Endothelial cell of umbilical vein (primary cell): ENCODE data around the gene SUGP1. TPM values are rescaled to one million over a fixed set of nuclear protein-coding genes. Genes with fewer than 3 reads are reported as not detected.

Experiments used
- BruUV-seq: library from RNA; stranded (reverse); fragments of 400-500 nt; replicated peaks from 2 replicates; lab custom pipeline; 2021; lab: Mats Ljungman, UMichigan
- CTCF ChIA-PET: fragments of 300-600, 350-600 bp; sonication (Branson Sonifier 250); formaldehyde crosslinking; loops from one replicate; lab custom pipeline; 2021; ENCODE audit warnings: antibody characterized with exemption, inconsistent platforms; lab: Charles Lee
- POLR2A ChIA-PET: fragments of 300-600, 350-600 bp; sonication (Branson Sonifier 250); formaldehyde crosslinking; loops from one replicate; lab custom pipeline; 2021; ENCODE audit warnings: antibody characterized with exemption, inconsistent platforms; lab: Charles Lee
- DNase-seq: peaks from one replicate; pipeline ENCODE4 v3.0.0-alpha.2; 2011; ENCODE audit warnings: low read depth, low spot score
- FAIRE-seq: peaks from 2 replicates; lab custom pipeline; 2011; peaks lifted over from hg19 to GRCh38; lab: Jason Lieb, UNC
- H2AFZ ChIP-seq: 2 replicates; pipeline ENCODE4 v1.6.0; 2012; ENCODE audit warnings: low read depth, low read length, control low read depth, inconsistent platforms
- H3K27ac ChIP-seq: 2 replicates; pipeline ENCODE4 v1.5.1; 2011; ENCODE audit warnings: low read depth, mild to moderate bottlenecking, control low read depth, low read length, moderate library complexity; ENCODE audit not compliant: insufficient read depth
- H3K27me3 ChIP-seq, 2 experiments: 2 replicates each; pipeline versions ENCODE4 v1.6.0 to v1.6.1; 2011; ENCODE audit warnings: low read length in 2 of 2, mixed read lengths in 1 of 2; ENCODE audit not compliant: control insufficient read depth in 2 of 2, insufficient read depth in 2 of 2
- H3K36me3 ChIP-seq, 2 experiments: 2 replicates in 1 of 2; 3 replicates in 1 of 2; pipeline ENCODE4 v1.5.1; 2011; ENCODE audit warnings: low read length in 2 of 2, mild to moderate bottlenecking in 1 of 2, moderate library complexity in 1 of 2; ENCODE audit not compliant: control insufficient read depth in 2 of 2, insufficient read depth in 2 of 2; ENCODE audit errors: extremely low read depth in 1 of 2
- H3K4me1 ChIP-seq: 3 replicates; pipeline ENCODE4 v1.5.1; 2011; ENCODE audit warnings: mild to moderate bottlenecking, low read length; ENCODE audit not compliant: control insufficient read depth, insufficient read depth; ENCODE audit errors: extremely low read depth
- H3K4me2 ChIP-seq: 2 replicates; pipeline ENCODE4 v1.6.1; 2011; ENCODE audit warnings: low read length, control low read depth, mixed read lengths; ENCODE audit not compliant: insufficient read depth
- H3K4me3 ChIP-seq, 3 experiments: fragments of 200-600 bp in 1 of 3; sonication (generic), shearing (Covaris generic) in 1 of 3; replicated peaks in 1 of 3; 2 replicates each; pipeline ENCODE4 v1.5.1; 2011 to 2016; ENCODE audit warnings: control low read depth in 3 of 3, low read length in 3 of 3, mild to moderate bottlenecking in 2 of 3, inconsistent platforms in 1 of 3, low read depth in 1 of 3, moderate library complexity in 1 of 3; ENCODE audit not compliant: insufficient read depth in 1 of 3
- H3K79me2 ChIP-seq: 2 replicates; pipeline ENCODE4 v1.6.0; 2012; ENCODE audit warnings: low read length, inconsistent platforms; ENCODE audit not compliant: control insufficient read depth, insufficient read depth
- H3K9ac ChIP-seq: replicated peaks from 2 replicates; pipeline ENCODE3; 2011; ENCODE audit warnings: low read length, control low read depth; ENCODE audit not compliant: insufficient read depth; ENCODE audit errors: extremely low read depth
- H3K9me1 ChIP-seq: replicated peaks from 3 replicates; pipeline ENCODE4 v1.6.0; 2011; ENCODE audit warnings: mild to moderate bottlenecking, low read length; ENCODE audit not compliant: control insufficient read depth, insufficient read depth; ENCODE audit errors: extremely low read depth
- H3K9me3 ChIP-seq: replicated peaks from 2 replicates; pipeline ENCODE4 v1.5.1; 2012; ENCODE audit warnings: low read length, inconsistent platforms; ENCODE audit not compliant: control insufficient read depth, insufficient read depth
- H4K20me1 ChIP-seq: replicated peaks from 2 replicates; pipeline ENCODE3; 2011; ENCODE audit warnings: mild to moderate bottlenecking, low read length; ENCODE audit not compliant: control insufficient read depth, insufficient read depth; ENCODE audit errors: extremely low read depth
- EZH2 ChIP-seq: IDR thresholded peaks from 2 replicates; pipeline ENCODE4 v1.6.1; 2012; ENCODE audit warnings: borderline replicate concordance, low read depth, mild to moderate bottlenecking, moderate library complexity, low read length, inconsistent platforms; ENCODE audit not compliant: severe bottlenecking
- FOS ChIP-seq: IDR thresholded peaks from 2 replicates; pipeline ENCODE4 v1.6.1; 2011; ENCODE audit warnings: mild to moderate bottlenecking, low read length, moderate library complexity, borderline replicate concordance; ENCODE audit not compliant: insufficient read depth
- GATA2 ChIP-seq: IDR thresholded peaks from 2 replicates; pipeline ENCODE4 v1.7.0; 2011; ENCODE audit warnings: low read depth, mild to moderate bottlenecking, moderate library complexity, mixed read lengths, low read length; ENCODE audit not compliant: insufficient read length, insufficient read depth
- JUN ChIP-seq: IDR thresholded peaks from 2 replicates; pipeline ENCODE4 v1.6.1; 2011; ENCODE audit warnings: borderline replicate concordance, low read depth; ENCODE audit not compliant: insufficient read length, insufficient read depth
- MYC ChIP-seq: IDR thresholded peaks from one replicate; pipeline ENCODE4 v1.6.1; 2011; ENCODE audit warnings: mild to moderate bottlenecking, low read depth, low read length
- POLR2A ChIP-seq: IDR thresholded peaks from 2 replicates; pipeline ENCODE4 v1.6.1; 2012; ENCODE audit warnings: low read depth, mild to moderate bottlenecking, control low read depth, low read length
- POLR2AphosphoS5 ChIP-seq: IDR thresholded peaks from 2 replicates; pipeline ENCODE4 v1.6.1; 2012; ENCODE audit warnings: low read depth, mild to moderate bottlenecking, control low read depth, low read length, moderate library complexity; ENCODE audit not compliant: insufficient read depth
- dilution Hi-C: fragments of 300-500 bp; cut with MboI; formaldehyde crosslinking; loops from one replicate; pipeline ENCODE4 v1.15.0; 2019; ENCODE audit warnings: low sequenced_read_pairs; ENCODE audit not compliant: extremely low pct_ligation_motif_present
- intact Hi-C: fragments of 100-400 bp; cut with micrococcal nuclease; formaldehyde crosslinking; loops from one replicate; pipeline ENCODE4 v1.10.0; 2022
- polyA plus RNA-seq, 4 experiments: library from polyadenylated mRNA; depleted of rRNA in 3 of 4; stranded (reverse) in 3 of 4; unstranded in 1 of 4; fragments of >200 nt; gene quantifications; 2 replicates each; pipeline versions ENCODE4 v1.2.1 to v1.2.3, GENCODE V29; 2011 to 2012; ENCODE audit warnings: missing spikeins in 1 of 4
- total RNA-seq: library from RNA; stranded (reverse); gene quantifications from 2 replicates; pipeline ENCODE4 v1.2.3, GENCODE V29; 2021
- TF ChIP-seq, protein P1 (sequence below), 2 donors: IDR thresholded peaks; 1 replicate in 1 of 2; 2 replicates in 1 of 2; pipeline ENCODE4 v1.5.1; 2011; ENCODE audit warnings: low read length in 2 of 2, mild to moderate bottlenecking in 2 of 2, moderate library complexity in 2 of 2, control low read depth in 1 of 2, inconsistent platforms in 1 of 2, low read depth in 1 of 2; ENCODE audit not compliant: insufficient read depth in 1 of 2; ENCODE audit errors: extremely low read depth in 1 of 2
- TF ChIP-seq, protein P2 (sequence below): IDR thresholded peaks from 2 replicates; pipeline ENCODE4 v1.6.1; 2011; ENCODE audit not compliant: insufficient read depth, insufficient read length

Gene SUGP1
- total and polyA plus RNA-seq, 2 donors (not counting 3 experiments of a cell fraction or from before 2014, with no cell fraction given): 41.0 to 64.7 TPM

DNA sequence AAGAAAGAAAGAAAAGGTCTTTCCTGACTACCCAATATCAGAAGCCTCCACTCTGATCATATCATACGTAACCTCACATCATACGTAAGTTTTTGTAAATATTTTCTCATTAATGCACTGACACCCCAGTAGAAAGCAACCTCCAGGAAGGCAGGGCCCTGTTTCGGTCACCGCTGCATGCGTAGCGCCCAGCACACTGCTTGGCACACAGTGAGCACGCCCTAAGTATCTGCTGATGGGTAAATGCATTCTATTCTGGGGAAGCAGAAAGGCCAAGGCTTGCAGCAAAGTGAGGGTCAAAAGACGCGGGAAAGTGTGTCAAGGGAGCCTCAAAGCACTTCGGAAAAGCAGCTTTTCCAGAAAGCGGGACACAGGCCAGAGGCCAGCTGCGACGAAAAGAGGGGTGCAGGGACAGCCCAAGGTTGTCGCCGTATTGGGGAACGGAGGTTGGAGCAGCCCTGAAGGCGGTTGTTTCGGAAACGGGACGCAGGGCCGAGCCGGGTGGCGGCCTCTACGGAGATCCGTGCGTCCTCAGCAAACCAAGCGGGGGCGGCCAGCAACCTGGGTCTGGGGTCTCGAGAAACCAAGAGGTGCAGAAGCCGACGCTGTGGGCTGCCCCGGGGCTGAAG, 463 bp downstream of the SUGP1 start:
- intact Hi-C loops: loop anchor here (1.0 to 2.0 kb wide), 3 partner anchors 85 to 170 kb away; partner anchors contain the start of genes BORCS8, GATAD2A and RFXANK
- CTCF ChIA-PET: no interaction called here

More for the DNA sequence above, 463 bp downstream of the SUGP1 start:
- BruUV-seq: TSS peak; percentile 70
- POLR2A ChIA-PET: no interaction called here
- H3K27ac ChIP-seq: peak overlapping the region; percentile 94
- H3K9me1 ChIP-seq: no peaks in the 10 kb centered on the region
- H3K9me3 ChIP-seq: no peaks in the 10 kb centered on the region
- H3K36me3 ChIP-seq: peaks cover 9 to 15% of the 10 kb centered on the region in 2 experiments
- dilution Hi-C loops: no loop called here
- peak overlapping the region; percentile 83 for H2AFZ ChIP-seq
- peak overlapping the region; percentile 97 for H3K9ac ChIP-seq
- TF ChIP-seq GATA2: no peak
- TF ChIP-seq JUN: no peak
- TF ChIP-seq POLR2AphosphoS5: no peak
- TF ChIP-seq, protein P1, sequence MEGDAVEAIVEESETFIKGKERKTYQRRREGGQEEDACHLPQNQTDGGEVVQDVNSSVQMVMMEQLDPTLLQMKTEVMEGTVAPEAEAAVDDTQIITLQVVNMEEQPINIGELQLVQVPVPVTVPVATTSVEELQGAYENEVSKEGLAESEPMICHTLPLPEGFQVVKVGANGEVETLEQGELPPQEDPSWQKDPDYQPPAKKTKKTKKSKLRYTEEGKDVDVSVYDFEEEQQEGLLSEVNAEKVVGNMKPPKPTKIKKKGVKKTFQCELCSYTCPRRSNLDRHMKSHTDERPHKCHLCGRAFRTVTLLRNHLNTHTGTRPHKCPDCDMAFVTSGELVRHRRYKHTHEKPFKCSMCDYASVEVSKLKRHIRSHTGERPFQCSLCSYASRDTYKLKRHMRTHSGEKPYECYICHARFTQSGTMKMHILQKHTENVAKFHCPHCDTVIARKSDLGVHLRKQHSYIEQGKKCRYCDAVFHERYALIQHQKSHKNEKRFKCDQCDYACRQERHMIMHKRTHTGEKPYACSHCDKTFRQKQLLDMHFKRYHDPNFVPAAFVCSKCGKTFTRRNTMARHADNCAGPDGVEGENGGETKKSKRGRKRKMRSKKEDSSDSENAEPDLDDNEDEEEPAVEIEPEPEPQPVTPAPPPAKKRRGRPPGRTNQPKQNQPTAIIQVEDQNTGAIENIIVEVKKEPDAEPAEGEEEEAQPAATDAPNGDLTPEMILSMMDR (IDR thresholded peaks at IDR 0.05; ENCODE audit: extremely low read depth in 1 of 2, insufficient read depth in 1 of 2, low read depth in 1 of 2, low read length in 2 of 2): no peak
- no peak for TF ChIP-seq MYC
- TF ChIP-seq POLR2A: no peak
- TF ChIP-seq EZH2: no peak
- TF ChIP-seq FOS: no peak
- TF ChIP-seq, protein P2, sequence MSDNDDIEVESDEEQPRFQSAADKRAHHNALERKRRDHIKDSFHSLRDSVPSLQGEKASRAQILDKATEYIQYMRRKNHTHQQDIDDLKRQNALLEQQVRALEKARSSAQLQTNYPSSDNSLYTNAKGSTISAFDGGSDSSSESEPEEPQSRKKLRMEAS: no peak
- peak overlapping the region; percentile 69 to 90 (median 83) for H3K4me3 ChIP-seq
- DNase-seq (no peak), FAIRE-seq (peak; percentile 52)
- H3K79me2 ChIP-seq: peaks cover 49% of the 10 kb centered on the region
- H3K4me2 ChIP-seq: peak overlapping the region; percentile 87
- no peaks in the 10 kb centered on the region for H3K27me3 ChIP-seq
- H3K4me1 ChIP-seq: peaks cover 13% of the 10 kb centered on the region
- H4K20me1 ChIP-seq: no peaks in the 10 kb centered on the region
